HCT116 (cell line): ENCODE results near the gene CXCR2. TPM values are rescaled to one million over a fixed set of nuclear protein-coding genes. Genes with fewer than 3 reads are reported as not detected.

Experiments
- ATAC-seq: fragments of 200-7000 bp; cut with Tn5 transposase; 2 replicates; pipeline ENCODE4 v1.9.1; 2020; ENCODE audit warnings: mild to moderate bottlenecking, moderate library complexity
- BruUV-seq: library from RNA; stranded (reverse); fragments of 400-500 nt; replicated peaks from 2 replicates; lab custom pipeline; 2021; lab: Mats Ljungman, UMichigan
- CTCF ChIA-PET: fragments of 300-600 bp; sonication (Branson Sonifier 250); formaldehyde crosslinking; loops from one replicate; lab custom pipeline; 2021; ENCODE audit warnings: antibody characterized with exemption; lab: Charles Lee
- POLR2A ChIA-PET: fragments of 300-600, 350-600 bp; sonication (Branson Sonifier 250); formaldehyde crosslinking; loops from one replicate; lab custom pipeline; 2021; ENCODE audit warnings: antibody characterized with exemption; lab: Charles Lee
- RAD21 ChIA-PET, 2 experiments: fragments of 300-600 bp; sonication (Branson Sonifier 250); formaldehyde crosslinking; loops; one replicate each; lab custom pipeline; 2023; ENCODE audit warnings: low total read pairs in 2 of 2; ENCODE audit not compliant: uncharacterized antibody in 2 of 2, unreplicated experiment in 2 of 2, low non-redundant PET in 1 of 2; lab: Charles Lee
- DNase-seq: peaks from one replicate; pipeline ENCODE4 v3.0.0-alpha.2; 2010; ENCODE audit warnings: low read depth, low spot score
- H2AFZ ChIP-seq: fragments of 200-600 bp; shearing (Covaris generic), sonication (generic); 2 replicates; pipeline ENCODE4 v1.6.1; 2017; ENCODE audit warnings: low read depth, mixed run types, mixed read lengths, antibody characterized with exemption, low read length; ENCODE audit not compliant: poor library complexity, severe bottlenecking
- H3K27ac ChIP-seq: 2 replicates; pipeline ENCODE4 v1.5.1; 2012; ENCODE audit warnings: low read depth, low read length
- H3K27me3 ChIP-seq: fragments of 200-600 bp; sonication (generic); 2 replicates; pipeline ENCODE4 v1.6.1; 2016; ENCODE audit warnings: mixed run types, low read length, mixed read lengths; ENCODE audit not compliant: insufficient read depth
- H3K36me3 ChIP-seq, 2 experiments: fragments of 200-500 bp in 1 of 2; fragments of 200-600 bp in 1 of 2; sonication (Bioruptor generic) in 1 of 2; sonication (generic) in 1 of 2; 2 replicates each; pipeline versions ENCODE4 v1.5.1 to v1.6.1; 2014 to 2016; ENCODE audit warnings: low read length in 2 of 2, inconsistent platforms in 1 of 2, mixed read lengths in 1 of 2, mixed run types in 1 of 2; ENCODE audit not compliant: insufficient read depth in 2 of 2, control insufficient read depth in 1 of 2
- H3K4me1 ChIP-seq, 2 experiments: fragments of 200-600 bp in 1 of 2; sonication (generic) in 1 of 2; 2 replicates each; pipeline versions ENCODE4 v1.5.1 to v1.6.1; 2012 to 2017; ENCODE audit warnings: low read length in 2 of 2, inconsistent platforms in 1 of 2, mild to moderate bottlenecking in 1 of 2, mixed read lengths in 1 of 2, mixed run types in 1 of 2, moderate library complexity in 1 of 2; ENCODE audit not compliant: insufficient read depth in 2 of 2, control insufficient read depth in 1 of 2
- H3K4me2 ChIP-seq: fragments of 200-600 bp; sonication (generic); 2 replicates; pipeline ENCODE4 v1.6.1; 2017; ENCODE audit warnings: mixed run types, low read length, mixed read lengths
- H3K4me3 ChIP-seq, 2 experiments: fragments of 200-600 bp in 1 of 2; sonication (generic) in 1 of 2; replicated peaks in 1 of 2; 2 replicates each; pipeline ENCODE4 v1.5.1; 2011 to 2016; ENCODE audit warnings: low read length in 2 of 2, control low read depth in 1 of 2, low read depth in 1 of 2, mild to moderate bottlenecking in 1 of 2, mixed read lengths in 1 of 2, mixed run types in 1 of 2
- H3K79me2 ChIP-seq: fragments of 200-600 bp; sonication (generic); 2 replicates; pipeline ENCODE4 v1.6.1; 2017; ENCODE audit warnings: mild to moderate bottlenecking, mixed run types, low read length, moderate library complexity, mixed read lengths; ENCODE audit not compliant: insufficient read depth
- H3K9ac ChIP-seq: fragments of 200-600 bp; sonication (generic); 2 replicates; pipeline ENCODE4 v1.6.1; 2016; ENCODE audit warnings: low read length, mixed read lengths
- H3K9me2 ChIP-seq: fragments of 200-600 bp; sonication (generic), shearing (Covaris generic); 2 replicates; pipeline ENCODE4 v1.6.1; 2017; ENCODE audit warnings: mixed run types, mild to moderate bottlenecking, moderate library complexity; ENCODE audit not compliant: insufficient read depth
- H3K9me3 ChIP-seq, 2 experiments: fragments of 200-500 bp in 1 of 2; fragments of 200-600 bp in 1 of 2; sonication (Bioruptor generic) in 1 of 2; sonication (generic) in 1 of 2; 2 replicates each; pipeline ENCODE4 v1.6.1; 2014 to 2017; ENCODE audit warnings: low read length in 2 of 2, mixed read lengths in 2 of 2, inconsistent platforms in 1 of 2, low read depth in 1 of 2, mild to moderate bottlenecking in 1 of 2, mixed run types in 1 of 2, moderate library complexity in 1 of 2; ENCODE audit not compliant: control insufficient read depth in 1 of 2, insufficient read depth in 1 of 2
- H4K20me1 ChIP-seq: fragments of 200-600 bp; sonication (generic), shearing (Covaris generic); 2 replicates; pipeline ENCODE4 v1.6.1; 2017; ENCODE audit warnings: mixed run types, mild to moderate bottlenecking, moderate library complexity; ENCODE audit not compliant: insufficient read depth
- CEBPB ChIP-seq: IDR thresholded peaks from 2 replicates; pipeline ENCODE4 v1.6.1; 2012; ENCODE audit warnings: low read depth
- CTCF ChIP-seq, 3 experiments: fragments of 200-600 bp in 1 of 3; sonication (generic) in 1 of 3; IDR thresholded peaks in 2 of 3; conservative IDR thresholded peaks in 1 of 3; 2 replicates each; pipeline ENCODE4 v1.5.1; 2012 to 2017; ENCODE audit warnings: low read depth in 2 of 3, low read length in 2 of 3, antibody characterized with exemption in 1 of 3, borderline replicate concordance in 1 of 3, control low read depth in 1 of 3, mild to moderate bottlenecking in 1 of 3, mixed read lengths in 1 of 3, mixed run types in 1 of 3, moderate library complexity in 1 of 3; ENCODE audit not compliant: insufficient read depth in 1 of 3
- EGR1 ChIP-seq: IDR thresholded peaks from 2 replicates; pipeline ENCODE4 v1.6.1; 2012; ENCODE audit warnings: low read depth
- ELF1 ChIP-seq: IDR thresholded peaks from 2 replicates; pipeline ENCODE4 v1.6.1; 2012; ENCODE audit warnings: low read depth, borderline replicate concordance
- POLR2A ChIP-seq: IDR thresholded peaks from 2 replicates; pipeline ENCODE4 v1.7.0; 2011; ENCODE audit warnings: borderline replicate concordance; ENCODE audit not compliant: insufficient read depth, insufficient read length; ENCODE audit errors: extremely low read depth
- RAD21 ChIP-seq: IDR thresholded peaks from 2 replicates; pipeline ENCODE4 v1.6.1; 2012; ENCODE audit warnings: low read depth, mild to moderate bottlenecking
- SIN3A ChIP-seq: IDR thresholded peaks from 2 replicates; pipeline ENCODE4 v1.6.1; 2012; ENCODE audit warnings: low read depth
- TCF7L2 ChIP-seq: IDR thresholded peaks from 2 replicates; pipeline ENCODE4 v1.7.0; 2011; ENCODE audit warnings: borderline replicate concordance, inconsistent platforms; ENCODE audit not compliant: insufficient read depth, insufficient read length; ENCODE audit errors: extremely low read depth
- YY1 ChIP-seq: IDR thresholded peaks from 2 replicates; pipeline ENCODE4 v1.6.1; 2011; ENCODE audit warnings: low read length, low read depth, moderate library complexity, mild to moderate bottlenecking; ENCODE audit not compliant: insufficient replicate concordance; ENCODE audit errors: extremely low read depth
- ZBTB33 ChIP-seq: IDR thresholded peaks from 2 replicates; pipeline ENCODE4 v1.6.1; 2011; ENCODE audit warnings: mild to moderate bottlenecking, low read length, moderate library complexity; ENCODE audit not compliant: insufficient replicate concordance; ENCODE audit errors: extremely low read depth
- ZFX ChIP-seq: fragments of 450-650 bp; IDR thresholded peaks from 2 replicates; pipeline ENCODE4 v1.6.1; 2017
- ZNF274 ChIP-seq: fragments of 200-500 bp; sonication (Bioruptor generic); IDR thresholded peaks from 2 replicates; pipeline ENCODE4 v1.6.1; 2014; ENCODE audit warnings: mild to moderate bottlenecking, low read depth, low read length, inconsistent platforms
- intact Hi-C: fragments of 100-400 bp; cut with micrococcal nuclease; formaldehyde crosslinking; loops from 2 replicates; pipeline ENCODE4 v1.10.0; 2022
- total RNA-seq: library from RNA; stranded (reverse); gene quantifications from one replicate; pipeline ENCODE4 v1.2.1, GENCODE V29; 2021; ENCODE audit not compliant: unreplicated experiment

Gene CXCR2
- total RNA-seq, 1 experiment from 2014 or later = 0.15 TPM

DNA sequence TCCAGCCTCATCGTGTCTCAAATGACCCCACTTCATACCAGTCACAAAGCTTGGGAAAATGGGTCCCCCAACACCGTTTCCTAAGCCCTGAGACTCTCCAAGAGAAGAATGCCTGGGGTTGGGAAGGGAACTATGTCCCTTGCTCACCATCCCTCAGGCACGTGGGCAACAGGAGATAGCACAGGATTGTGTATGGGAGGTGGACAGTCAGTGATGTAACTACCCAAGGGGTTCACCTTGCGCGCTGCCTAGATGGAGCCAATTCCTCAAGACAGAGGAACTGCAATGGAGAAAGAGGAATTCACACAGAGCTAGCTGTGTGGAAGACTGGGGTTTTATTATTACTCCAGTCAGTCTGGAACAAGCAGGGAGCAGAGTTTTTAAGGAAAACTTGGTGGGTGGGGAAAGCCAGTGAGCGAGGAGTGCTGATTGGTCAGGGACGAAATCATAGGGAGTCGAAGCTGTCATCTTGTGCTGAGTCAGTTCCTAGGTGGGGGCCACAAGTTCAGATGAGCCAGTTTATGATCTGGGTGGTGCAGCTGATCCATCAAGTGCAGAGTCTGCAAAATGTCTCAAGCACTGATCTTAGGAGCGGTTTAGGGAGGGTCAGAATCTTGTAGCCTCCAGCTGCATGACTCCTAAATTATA is 54.8 kb downstream of the CXCR2 start (continued):
- TF ChIP-seq ZBTB33 (no peak), CTCF (IDR thresholded peaks at IDR 0.05 in 2 of 3, conservative IDR thresholded peaks at IDR 0.05 in 1 of 3; ENCODE audit: borderline replicate concordance in 1 of 3, insufficient read depth in 1 of 3, low read depth in 2 of 3, low read length in 2 of 3) (no peak), ZFX (no peak), ZNF274 (no peak), TCF7L2 (no peak), EGR1 (no peak), YY1 (no peak)

DNA sequence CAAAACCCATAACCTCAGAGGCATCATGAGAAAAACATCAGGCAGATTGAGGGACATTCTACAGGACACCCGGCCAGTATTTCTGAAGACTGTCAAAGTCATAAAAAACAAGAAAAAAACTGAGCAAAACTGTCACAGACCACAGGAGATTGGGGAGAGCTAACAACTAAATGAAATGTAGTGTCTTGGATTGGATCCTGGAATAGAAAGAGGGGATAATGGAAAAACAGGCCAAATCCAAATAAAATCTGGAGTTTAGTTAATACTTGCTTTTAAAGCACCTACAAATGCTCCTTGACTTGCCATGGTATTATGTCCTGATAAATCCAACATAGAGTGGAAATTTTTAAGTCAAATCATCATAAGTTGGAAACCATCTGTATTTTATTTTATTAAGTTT is 58.5 kb downstream of the CXCR2 start:
- intact Hi-C loops = no loop called here
- no TSS peak for BruUV-seq
- Histone ChIP-seq H3K4me2 (no peak overlapping the region), H3K27me3 (no peaks in the 10 kb centered on the region), H3K79me2 (no peaks in the 10 kb centered on the region), H3K9me3 (no peaks in the 10 kb centered on the region), H2AFZ (no peak overlapping the region), H3K36me3 (no peaks in the 10 kb centered on the region), H3K9ac (no peak overlapping the region), H3K4me3 (no peak overlapping the region), H3K27ac (no peak overlapping the region), H4K20me1 (no peaks in the 10 kb centered on the region), H3K4me1 (peaks cover 0 to 8% of the 10 kb centered on the region in 2 experiments; a peak in 2 of 4 replicates), H3K9me2 (no peaks in the 10 kb centered on the region)
- DNase-seq = no peak
- ATAC-seq = no peak
- RAD21 ChIA-PET = no interaction called here
- CTCF ChIA-PET = no interaction called here
- POLR2A ChIA-PET = no interaction called here
- TF ChIP-seq ZNF274 (no peak), ELF1 (no peak), CEBPB (no peak), RAD21 (no peak), TCF7L2 (no peak), SIN3A (no peak), POLR2A (no peak), YY1 (no peak)
